GF-D8 (cell line): ENCODE results near the gene ALDOB.

Experiments used
- DNase-seq: peaks from one replicate; lab custom pipeline; 2025; lab: John Stamatoyannopoulos, UW

ALDOB gene

DNA sequence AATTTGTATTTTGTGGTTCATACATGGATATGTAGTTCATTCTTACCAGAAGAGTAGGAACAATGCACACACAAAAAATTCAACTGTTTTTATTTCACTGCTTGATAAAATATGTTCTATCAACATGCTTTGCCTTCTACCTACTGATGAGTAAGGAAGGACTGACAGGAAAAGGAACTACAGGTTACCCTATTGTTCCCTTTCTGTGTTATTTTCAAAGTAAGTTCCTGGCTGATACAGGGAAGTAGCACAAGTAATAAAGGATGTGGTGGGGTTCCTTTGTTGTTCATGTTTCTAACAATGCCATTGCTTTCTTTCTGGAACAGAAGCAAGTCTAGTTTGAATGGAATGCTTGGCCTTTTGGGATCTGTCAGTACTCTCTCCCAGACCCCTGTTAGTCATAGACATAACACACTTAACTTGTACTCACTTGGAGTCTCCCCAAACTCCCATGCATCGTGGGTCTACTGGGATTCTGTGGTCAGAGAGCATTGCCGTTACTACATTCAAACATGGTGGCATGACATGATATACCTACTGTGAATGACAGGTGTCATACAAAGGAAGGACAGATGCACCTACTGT is 20.2 kb upstream of the ALDOB start:
- no peak for DNase-seq

DNA sequence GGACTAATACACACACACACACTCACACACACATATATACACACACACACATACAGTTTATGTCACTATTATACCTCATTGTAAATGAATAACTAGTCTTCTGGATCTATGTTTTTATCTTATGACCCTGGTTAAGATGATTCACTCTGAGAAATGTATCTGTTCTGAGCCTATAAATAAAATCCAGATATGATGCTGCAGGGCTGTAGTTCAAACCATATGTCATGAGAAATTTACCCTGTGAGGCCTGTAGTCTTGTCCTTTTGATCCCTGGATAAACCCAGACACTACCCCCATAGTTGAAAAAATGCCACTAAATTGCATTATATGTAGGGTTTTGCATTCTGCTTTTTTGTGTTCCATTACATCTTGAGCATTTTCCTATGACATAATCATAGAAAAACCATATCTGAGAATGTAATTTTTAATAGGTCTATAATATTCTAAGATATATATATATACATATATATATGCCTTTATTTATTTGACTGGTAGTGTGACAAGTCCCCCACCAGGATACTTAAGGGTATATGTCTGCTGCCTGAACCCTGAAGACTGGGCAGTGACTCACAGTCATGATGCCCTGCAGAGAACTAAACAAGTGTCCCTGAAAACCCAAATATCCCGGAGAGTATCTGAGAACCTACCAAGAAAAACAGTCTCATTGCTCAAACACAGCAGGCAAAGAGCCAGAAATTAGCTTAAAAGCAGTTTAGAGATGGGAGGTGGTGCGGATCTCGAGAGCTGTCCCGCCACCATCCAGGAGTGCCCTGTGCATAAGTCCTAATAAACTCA is 18.4 kb upstream of the ALDOB start:
- no peak for DNase-seq

DNA sequence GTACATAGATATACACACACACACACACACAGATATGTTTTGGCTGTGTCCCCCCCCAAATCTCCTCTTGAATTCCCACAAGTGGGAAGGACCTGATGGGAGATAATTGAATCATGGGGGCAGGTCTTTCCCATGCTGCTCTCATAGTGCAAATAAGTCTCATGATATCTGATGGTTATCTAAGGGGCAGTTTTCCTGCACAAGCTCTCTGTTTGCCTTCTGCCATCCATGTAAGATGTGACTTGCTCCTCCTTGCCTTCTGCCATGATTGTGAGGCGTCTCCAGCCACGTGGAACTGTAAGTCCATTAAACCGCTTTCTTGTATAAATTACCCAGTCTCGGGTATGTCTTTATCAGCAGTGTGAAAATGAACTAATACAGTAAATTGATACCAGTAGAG is 15.9 kb upstream of the ALDOB start:
- no peak for DNase-seq

DNA sequence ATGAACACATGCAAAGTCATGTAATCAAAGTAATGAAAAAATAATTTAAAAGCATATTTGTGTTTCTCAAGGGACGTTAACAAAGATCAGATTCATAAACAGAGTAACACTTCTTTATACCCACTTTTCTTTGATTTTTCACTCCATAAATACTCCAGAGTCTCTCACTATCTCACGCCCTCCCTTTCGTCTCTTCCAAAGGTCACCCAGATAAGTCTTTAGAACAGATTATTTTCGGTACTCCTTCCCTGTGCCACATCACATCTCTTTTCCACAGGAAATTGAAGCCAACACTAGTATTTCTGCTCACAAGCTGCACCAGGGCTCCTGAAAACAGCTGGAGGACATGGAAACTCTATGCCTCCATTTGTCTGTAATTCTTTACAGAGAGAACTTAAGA is 15.4 kb upstream of the ALDOB start:
- DNase-seq, result no peak

DNA sequence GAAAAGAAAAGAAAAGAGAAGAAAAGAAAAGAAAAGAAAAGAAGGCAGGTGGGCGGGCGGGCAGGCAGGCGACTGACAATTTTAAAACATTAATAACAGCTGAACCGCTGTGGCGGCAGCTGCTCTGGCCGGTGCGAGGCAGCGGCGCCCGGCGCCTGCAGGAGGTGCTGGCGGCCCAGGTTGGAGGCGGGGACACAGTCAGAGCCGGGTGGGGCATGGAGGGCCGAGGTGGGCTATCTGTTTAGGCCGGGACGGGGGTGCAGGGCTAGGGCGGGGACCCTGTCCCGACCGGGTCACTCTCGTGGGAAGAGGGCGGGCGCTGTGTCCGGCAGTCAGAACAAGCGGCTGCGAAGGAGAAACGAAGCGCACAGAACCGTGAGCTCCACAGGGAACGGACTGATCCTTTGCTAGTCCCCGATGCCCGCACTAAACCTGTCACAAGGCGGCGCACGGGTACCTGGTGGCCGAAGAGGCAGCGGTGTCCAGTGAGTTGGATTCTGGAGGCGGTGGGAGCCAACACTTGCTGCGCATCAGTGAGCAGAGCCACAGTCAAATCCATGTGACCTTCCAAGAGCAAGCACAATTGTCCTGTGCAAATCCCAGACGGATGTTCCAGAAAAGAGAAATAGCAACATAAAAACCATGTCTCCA is 13.6 kb upstream of the ALDOB start:
- no peak for DNase-seq

DNA sequence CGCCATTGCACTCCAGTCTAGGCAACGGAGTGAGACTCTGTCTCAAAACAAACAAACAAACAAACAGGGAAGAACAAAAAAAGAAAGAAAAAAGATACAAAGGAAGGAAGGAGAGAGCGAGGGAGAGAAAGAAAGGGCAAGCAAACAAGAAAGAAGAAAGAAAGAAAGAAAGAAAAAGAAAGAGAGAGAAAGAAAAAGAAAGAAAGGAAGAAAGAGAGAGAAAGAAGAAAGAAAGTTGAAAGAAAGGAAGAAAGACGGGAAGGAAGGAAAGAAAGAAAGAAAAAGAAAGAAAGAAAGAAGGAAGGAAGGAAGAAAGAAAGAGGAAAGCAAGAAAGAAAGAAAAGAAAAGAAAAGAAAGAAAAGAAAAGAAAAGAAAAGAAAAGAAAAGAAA is 13.1 kb upstream of the ALDOB start:
- no peak for DNase-seq

DNA sequence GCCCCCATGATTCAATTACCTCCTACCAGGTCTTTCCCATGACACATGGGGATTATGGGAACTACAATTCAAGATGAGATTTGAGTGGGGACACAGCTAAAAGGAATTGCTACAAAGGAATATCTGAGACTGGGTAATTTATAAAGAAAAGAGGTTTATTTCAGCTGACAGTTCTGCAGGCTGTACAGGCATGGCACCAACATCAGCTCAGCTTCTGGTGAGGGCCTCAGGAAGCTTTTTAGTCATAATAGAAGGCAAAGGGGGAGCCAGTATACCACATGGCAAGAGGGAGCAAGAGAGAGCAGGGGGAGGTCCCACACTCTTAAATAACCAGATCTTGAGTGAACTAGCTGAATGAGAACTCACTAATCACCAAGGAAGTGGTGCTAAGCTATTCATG is 11.2 kb upstream of the ALDOB start:
- no peak for DNase-seq

DNA sequence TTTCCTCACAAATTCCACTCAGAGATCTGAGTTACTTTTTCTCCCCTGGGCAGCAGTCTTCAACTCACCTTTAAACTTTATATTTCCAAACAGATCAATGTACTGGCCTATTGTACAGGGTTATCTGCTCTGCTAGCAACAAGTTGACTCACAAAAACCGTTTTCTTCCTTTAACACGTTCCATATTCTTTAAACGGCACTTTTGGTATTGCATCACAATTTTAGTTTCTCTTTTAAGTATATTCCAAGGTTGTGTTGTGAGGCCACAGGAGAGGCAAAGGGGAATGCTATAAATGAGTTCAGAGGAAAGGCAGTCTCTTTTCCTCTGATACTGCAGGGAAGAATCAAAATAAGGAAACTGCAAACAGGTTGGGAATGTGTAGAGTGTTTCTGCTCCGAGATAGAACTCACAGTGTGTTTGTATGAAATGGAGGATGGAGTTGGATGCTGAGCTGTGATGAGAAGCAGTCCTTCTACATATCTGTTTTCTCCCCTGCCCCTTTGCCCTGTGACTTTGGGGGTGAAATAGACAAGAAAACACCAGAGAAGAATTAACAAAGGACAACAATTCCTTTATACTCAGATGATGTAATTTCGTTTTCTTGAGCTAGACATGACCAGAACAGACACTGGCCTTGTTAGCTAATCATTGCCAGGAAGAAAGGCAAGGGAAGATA is 9.9 kb upstream of the ALDOB start:
- no peak for DNase-seq

DNA sequence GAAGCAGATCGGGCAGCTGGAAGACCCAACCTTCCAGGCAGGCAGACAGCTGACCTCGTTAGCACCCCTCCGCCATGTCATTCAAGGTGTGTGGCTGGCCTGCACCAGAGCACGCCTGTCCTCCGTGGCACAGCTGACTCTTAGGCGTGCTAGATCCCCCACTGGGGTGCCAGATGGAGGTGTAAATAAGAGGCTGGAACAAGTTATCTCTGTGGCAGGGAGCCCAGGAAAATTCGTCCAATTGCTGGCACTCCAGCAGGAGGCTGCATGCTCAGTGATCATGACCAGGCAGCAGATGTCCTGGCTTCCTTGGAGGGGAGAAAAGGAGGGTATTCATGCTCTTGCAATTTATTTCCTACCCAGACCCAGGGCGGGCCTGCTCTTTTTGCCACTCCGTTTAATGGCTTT is 7.8 kb upstream of the ALDOB start:
- DNase-seq, result no peak

DNA sequence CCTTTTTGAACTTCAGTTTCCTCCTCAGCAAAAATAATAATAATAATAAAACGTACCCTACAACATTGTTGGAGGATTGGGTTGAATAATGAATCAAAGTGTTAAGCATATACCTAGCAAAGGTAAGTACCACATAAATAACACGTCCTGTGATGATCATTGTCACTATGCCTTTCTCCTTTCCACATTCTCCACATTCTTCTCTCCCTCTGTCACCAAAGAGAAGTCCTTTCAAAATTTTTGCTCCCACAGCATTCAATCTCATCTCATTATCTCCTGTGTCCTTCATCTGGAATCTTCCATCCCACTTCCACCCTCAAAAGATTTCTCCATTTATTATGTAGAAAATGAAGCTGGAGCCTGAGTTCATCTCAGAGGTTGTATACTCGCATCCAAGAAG is 7.2 kb upstream of the ALDOB start:
- no peak for DNase-seq

DNA sequence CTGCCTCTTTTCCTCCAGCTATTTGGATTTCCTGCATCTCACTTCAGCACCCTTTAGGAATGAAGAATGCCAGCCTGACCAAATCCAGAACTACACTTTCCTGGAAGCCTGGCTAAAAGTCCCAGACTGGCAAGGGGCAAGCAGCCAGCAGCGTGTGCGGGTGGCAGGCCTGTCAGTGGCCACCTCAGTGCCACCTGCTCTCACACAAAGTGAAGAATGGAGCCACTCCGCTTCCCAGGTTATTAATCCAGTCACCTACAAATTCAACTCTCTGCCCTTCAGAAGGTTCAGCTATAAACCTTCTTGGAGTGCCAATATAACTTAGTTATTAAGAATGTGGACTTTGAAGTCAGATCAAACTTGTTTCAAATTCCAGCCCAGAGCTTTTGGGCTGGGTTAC is 6.7 kb upstream of the ALDOB start:
- DNase-seq, result no peak

DNA sequence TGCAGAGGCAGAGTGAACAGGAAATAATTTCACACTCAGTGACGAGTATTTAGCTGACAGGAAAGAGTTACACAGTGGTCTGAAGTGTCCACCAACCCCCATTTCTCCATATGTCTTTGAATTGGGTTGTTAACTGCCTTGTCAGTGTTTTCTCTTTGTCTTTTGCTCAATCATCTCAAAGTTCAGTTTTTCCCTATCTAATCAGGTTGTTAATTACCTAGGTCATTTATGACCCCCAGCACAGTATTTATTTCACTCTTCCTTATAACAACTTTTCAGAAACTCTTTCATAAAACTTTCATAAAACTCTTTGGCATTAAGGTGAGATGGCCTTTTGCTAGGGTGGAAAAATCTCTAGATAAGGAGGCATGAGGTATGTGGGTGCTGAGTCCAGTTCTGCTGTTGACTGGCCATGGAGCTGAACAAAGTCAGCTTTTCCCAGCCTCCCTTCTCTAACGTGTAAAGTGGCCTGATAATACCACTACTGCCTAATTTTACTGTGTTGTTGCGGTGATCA is 5.2 kb upstream of the ALDOB start:
- DNase-seq, result no peak

DNA sequence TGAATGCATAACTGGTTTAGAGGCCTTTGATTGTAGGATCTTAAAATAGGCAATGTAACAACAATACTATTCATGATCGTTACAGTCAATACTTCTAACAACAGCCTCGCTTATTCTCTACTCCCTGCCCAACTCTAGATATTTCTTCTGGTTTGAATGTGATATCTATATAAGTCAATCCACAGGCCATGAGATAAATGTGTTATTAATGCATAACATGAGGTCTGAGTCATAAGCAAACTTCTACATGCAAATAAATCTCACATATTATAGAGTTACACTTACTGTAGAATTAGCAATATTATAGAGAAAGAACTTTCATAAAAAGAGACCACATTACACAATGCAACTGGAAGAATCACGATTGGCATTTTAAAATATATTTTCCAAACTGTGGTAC is 2.9 kb upstream of the ALDOB start:
- DNase-seq, result no peak

DNA sequence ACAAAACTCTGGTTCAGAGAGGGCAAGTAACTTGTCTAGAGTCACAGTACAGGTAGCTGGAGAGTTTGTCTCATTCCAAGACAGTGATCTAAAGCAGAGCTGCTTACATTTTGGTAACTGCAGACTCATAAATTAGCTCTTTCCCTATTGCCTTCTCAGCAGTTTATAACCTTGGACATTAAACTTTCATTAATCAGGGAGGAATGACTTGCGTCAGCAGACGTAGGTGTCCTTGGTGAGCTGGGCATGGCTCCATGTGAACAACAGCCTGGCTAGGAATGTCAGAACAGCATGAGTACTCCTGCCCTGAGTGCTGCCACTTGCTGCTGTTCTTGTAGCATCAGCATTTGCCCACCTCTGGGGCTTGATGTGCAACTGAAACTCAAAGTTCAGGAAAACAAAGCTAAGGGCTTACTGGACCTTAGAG is 2.2 kb upstream of the ALDOB start:
- DNase-seq, result no peak

DNA sequence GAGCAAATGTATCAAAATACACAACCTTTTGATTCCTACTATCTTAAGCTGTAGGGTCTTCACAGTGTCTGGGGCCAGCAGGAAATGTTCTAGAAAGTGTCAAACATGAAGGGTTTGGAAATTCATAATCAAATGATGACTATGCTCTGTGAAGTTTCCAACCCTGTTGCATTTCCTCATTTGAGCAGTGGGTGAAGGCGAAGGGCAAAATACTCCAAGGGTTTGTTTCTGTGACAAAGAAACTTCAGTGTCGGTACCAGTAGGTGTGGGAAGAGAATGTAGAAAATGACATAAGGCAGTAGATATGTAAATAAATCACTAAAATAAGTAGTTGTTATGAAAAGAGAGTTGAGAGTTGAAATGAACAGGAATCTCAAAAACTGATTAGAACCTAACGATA is 576 bp downstream of the ALDOB start:
- DNase-seq, result no peak

DNA sequence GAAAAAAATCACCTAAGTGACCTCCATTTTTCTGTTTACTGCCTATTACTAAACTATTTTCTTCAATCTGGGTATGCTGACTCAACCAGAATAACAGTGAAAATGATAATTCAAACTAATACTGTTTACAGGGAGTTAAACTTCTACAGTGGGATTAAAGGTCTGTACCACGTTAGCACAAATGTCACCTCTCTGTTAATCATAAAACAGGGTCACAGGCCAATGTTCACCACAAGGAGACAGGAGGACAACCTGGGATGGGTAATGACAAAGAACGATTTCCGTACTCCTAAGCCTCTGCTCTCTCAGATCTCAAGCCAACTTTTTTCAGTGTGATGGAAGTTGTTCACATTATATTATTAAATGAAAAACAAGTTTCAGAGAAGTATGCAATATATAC is 2.3 kb downstream of the ALDOB start:
- no peak for DNase-seq

DNA sequence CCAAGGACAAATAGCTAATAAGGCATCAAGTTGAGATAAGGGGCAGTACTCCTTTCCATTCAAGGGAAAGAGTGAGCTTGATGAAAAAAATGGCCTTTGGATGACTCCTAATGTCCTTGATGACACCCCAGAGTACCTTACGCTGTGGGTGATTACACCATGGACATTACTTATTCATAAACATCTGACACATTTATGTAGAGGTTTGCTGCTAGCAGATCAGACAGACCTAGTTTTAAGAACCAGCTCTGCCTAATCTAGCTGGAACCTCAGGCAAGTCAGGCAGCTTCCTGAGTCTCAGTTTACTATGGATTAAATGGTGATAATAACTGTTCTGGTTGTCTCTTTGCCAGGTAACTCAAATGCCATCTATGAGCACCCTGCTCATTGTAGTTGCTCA is 2.8 kb downstream of the ALDOB start:
- no peak for DNase-seq

DNA sequence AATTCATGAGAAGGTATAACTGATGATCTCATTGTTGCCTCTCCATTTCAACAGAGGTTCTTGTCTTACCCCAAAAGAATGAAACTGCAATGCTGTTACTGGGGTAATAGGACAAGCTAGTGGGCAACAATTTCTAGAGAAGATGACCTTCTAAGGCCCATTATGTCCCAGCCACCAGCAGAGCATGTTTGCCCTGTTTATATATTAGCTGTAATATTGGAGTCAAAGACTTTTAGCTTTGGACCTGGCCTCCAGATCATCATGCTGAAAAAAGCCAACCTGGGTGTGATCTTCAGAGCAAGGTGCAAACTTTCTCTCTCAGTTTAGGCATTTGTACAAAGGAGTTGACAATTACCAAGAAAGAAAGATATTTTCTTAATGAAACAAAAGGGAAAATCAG is 3.4 kb downstream of the ALDOB start:
- DNase-seq, result no peak

DNA sequence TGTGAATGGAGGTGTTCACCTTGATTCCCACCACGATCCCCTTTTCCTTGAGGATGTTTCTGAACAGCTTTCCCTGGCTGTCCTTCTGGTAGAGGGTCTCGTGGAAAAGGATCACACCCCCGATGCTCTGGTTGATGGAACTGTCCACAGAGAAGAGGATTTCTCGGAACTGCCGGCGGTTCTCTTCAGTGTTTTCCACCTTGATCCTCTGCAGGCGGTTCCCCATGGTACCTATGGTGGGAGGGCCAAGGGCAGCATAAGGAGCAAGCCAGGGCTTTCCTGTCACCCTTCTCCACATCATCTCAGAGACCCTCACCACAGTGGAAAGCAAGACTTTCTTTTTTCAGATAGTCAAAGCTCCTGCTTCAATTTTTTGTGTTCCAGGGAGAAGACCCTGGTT is 5.8 kb downstream of the ALDOB start:
- DNase-seq, result no peak

DNA sequence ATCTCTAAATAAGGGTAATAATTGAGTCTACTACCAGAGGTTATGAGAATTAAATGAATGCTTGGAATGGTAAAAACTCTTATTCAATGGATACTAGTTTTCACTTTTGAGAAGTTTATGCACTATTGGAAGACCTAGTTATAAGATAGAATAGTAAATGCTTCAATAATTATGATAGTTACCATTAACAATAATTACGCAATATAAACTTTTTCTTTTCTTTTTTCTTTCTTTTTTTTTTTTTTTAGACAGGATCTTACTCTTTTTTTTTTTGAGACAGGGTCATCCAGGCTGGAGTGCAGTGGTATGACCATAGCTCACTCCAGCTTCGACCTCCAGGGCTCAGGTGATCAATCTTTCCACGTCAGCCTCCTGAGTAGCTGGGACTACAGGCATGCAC is 6.7 kb downstream of the ALDOB start:
- DNase-seq, result no peak

DNA sequence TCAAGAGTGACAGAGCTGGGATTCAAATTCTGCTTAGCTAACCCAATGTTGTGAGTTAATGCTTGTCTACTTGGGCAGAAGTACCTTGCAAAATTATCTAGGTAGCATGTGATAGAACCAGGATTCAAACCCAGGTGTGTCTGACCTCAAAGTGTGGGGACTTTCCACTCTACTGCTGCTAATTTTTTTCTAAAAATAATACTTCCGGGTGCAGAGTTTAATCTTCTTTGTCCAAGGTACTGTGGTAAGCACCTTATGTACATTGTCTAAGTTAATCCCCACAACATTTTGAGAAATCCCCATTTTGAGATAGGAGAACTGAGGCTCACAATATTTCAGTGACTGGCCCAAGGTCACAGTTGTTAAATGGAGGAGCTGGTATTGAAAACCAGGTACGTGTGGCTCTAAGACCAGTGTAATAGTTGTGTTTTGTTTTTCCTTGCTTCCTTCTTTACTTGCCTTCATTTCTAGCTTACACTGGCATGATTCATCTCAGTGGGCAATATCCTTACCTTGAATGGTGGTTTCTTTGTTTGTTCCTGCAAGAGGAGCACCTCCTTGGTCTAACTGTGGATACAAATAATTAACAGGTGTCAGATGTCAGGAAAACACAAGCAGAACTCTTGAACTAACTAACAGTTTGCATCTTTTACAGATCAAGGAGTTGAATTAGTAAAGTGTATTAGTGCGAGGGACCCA is 7.5 kb downstream of the ALDOB start:
- no peak for DNase-seq

DNA sequence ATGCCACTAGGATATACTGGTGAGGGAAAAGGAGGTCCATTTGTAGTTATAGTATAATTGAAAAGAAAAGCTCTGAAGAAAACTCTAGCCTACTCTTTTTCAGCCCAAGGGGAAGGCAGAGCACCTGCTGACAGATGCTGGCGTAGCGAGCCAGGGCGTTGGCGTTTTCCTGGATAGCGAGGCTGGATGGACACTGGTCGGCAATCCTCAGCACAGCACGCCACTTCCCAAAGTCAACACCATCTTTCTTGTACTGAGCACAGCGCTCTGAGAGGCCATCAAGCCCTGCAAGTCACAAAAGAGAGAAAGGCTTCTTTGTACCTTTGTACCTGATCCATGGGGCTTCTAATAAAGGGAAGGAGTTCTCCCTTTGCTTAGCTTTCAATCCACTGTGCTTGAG is 8.2 kb downstream of the ALDOB start:
- DNase-seq, result no peak
